ENCODE results near the gene TGM5.

Gene TGM5

GRCh38 chr15:43186003-43186353 is 80.8 kb downstream of the TGM5 start:
- no peak for DNase-seq

GRCh38 chr15:43185157-43186002 is 81.3 kb downstream of the TGM5 start, which contains the start of gene CCNDBP1:
Gene CCNDBP1 (plus strand): TSS chr15:43185403. CDS start chr15:43185499, 96 bp downstream.
- peak; percentile 95 for DNase-seq

- no peak for DNase-seq
These were observed 82.2 kb downstream of the TGM5 start for GRCh38 chr15:43184407-43185124.

- no peak for DNase-seq
These were observed 83.5 kb downstream of the TGM5 start for GRCh38 chr15:43183270-43183669.

Data from activated CD4-positive, CD25-positive, alpha-beta regulatory T cell treated with anti-CD3 and anti-CD28 coated beads, Interleukin-2, amount 50 U/mL, for 72 hours (primary cell).